ENCODE results near the gene ANGPT4.

DNA sequence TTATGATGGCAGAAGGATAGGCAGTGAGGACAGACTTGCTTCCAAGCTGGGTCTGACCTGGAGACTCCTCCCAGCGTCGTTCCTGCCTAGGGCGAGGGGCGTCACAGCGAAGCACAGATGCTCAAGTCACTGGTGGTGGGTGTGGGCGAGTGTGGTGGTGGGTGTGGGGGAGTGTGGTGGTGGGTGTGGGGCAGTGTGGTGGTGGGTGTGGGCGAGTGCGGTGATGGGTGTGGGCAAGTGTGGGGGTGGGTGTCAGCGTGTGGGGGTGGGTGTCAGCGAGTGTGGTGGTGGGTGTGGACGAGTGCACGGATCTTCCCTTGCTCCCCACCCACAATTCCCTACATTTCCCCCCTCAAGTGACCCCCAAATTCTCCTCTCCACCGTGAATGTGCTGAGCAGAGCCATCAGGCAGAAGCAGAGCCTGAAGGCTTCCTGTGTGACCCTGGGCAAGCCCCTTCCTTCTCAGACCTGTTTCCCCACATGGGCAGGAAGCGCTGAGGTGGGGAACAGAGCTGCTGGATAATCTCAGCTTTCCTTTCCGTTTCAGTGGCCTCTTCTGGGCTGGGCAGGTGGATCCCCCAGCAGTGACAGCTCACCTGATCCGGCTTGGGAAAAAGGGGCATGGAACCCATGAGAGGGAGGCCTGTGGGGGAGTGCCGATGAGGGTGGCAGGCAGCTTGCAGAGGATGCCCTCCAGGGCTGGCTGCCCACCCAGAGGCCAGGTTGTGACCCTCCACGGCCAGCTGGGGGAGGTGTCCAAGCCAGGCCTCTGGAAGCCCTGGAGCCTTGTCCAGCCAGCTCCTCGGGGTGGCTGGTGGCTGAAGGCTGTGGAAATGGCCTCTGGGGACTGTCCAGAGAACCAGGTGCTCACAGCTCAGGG, 43.0 kb upstream of the ANGPT4 start:
- no peak for TF ChIP-seq EZH2phosphoT487 (IDR thresholded peaks at IDR 0.05; ENCODE audit: low read depth)
- TF ChIP-seq, protein P1, sequence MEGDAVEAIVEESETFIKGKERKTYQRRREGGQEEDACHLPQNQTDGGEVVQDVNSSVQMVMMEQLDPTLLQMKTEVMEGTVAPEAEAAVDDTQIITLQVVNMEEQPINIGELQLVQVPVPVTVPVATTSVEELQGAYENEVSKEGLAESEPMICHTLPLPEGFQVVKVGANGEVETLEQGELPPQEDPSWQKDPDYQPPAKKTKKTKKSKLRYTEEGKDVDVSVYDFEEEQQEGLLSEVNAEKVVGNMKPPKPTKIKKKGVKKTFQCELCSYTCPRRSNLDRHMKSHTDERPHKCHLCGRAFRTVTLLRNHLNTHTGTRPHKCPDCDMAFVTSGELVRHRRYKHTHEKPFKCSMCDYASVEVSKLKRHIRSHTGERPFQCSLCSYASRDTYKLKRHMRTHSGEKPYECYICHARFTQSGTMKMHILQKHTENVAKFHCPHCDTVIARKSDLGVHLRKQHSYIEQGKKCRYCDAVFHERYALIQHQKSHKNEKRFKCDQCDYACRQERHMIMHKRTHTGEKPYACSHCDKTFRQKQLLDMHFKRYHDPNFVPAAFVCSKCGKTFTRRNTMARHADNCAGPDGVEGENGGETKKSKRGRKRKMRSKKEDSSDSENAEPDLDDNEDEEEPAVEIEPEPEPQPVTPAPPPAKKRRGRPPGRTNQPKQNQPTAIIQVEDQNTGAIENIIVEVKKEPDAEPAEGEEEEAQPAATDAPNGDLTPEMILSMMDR (IDR thresholded peaks at IDR 0.05; ENCODE audit: low read depth, low read length), result no peak
